Activated naive CD4-positive, alpha-beta T cell treated with anti-CD3 and anti-CD28 coated beads, Interleukin-2, amount 10 ng/mL, durations not matched to agents 7 days and 5 days (primary cell): ENCODE data around the gene PEAK3.

ENCODE experiments used
- CTCF ChIA-PET: fragments of 350-600 bp; sonication (Branson Sonifier 250); formaldehyde crosslinking; loops from one replicate; lab custom pipeline; 2021; ENCODE audit warnings: antibody characterized with exemption; lab: Charles Lee
- DNase-seq: peaks from one replicate; pipeline ENCODE4 v3.0.0-alpha.2; 2020
- H3K27ac Mint-ChIP-seq: one replicate; pipeline ENCODE4 v1.8.0; 2021; ENCODE audit warnings: mild to moderate bottlenecking, moderate library complexity, mixed read lengths
- H3K27me3 Mint-ChIP-seq: one replicate; pipeline ENCODE4 v1.8.0; 2021; ENCODE audit warnings: mild to moderate bottlenecking, mixed read lengths
- H3K36me3 Mint-ChIP-seq: one replicate; pipeline ENCODE4 v1.8.0; 2021; ENCODE audit warnings: mixed read lengths
- H3K4me1 Mint-ChIP-seq: one replicate; pipeline ENCODE4 v1.8.0; 2021; ENCODE audit warnings: mixed read lengths
- H3K4me3 Mint-ChIP-seq: one replicate; pipeline ENCODE4 v1.8.0; 2021; ENCODE audit warnings: mild to moderate bottlenecking, moderate library complexity, mixed read lengths
- H3K9me3 Mint-ChIP-seq: one replicate; pipeline ENCODE4 v1.8.0; 2021; ENCODE audit warnings: mixed read lengths

The PEAK3 gene

GRCh38 chr19:2275588-2276428 is 6.2 kb downstream of the PEAK3 start:
- Mint-ChIP-seq H3K27me3 (no peaks in the 10 kb centered on the region), H3K4me1 (peaks cover 36% of the 10 kb centered on the region), H3K4me3 (no peak overlapping the region), H3K9me3 (no peaks in the 10 kb centered on the region), H3K27ac (no peak overlapping the region), H3K36me3 (peaks cover 24% of the 10 kb centered on the region)
- CTCF ChIA-PET = interaction anchor here (0.7 to 2.1 kb wide), 5 partner anchors 12 to 326 kb away, joined by 3 to 6 read pairs (median 3); no protein-coding TSS in a partner anchor
- DNase-seq = no peak

DNA sequence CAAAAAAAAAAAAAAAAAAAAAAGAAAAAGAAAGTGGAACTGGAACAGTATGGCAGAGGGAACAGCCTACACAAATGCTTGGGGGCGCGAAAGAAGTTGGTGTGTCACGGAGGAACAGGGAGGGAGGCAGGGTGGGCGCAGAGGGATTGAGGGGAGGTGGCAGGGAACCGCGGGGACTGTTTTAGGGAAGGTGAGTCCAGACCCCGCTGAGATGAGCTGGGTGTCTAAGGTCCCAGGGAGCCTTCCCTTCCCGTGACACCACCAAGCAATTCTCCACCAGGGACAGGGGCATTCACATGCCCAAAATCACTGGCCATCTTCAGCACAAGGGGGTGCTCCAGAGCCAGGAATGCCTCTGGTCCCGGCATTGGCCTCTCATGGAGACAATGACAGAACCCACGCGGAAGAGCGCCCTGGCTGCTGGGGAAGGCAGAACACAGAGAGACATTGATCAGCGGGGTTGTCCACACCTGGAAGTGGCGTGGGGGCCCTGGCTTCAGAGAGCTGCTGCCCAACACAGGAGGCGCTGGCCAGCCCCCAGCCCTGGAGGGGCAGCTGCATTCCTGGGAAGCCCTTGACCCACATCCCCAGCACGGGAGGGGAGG is 6.9 kb downstream of the PEAK3 start:
- no peaks in the 10 kb centered on the region for H3K9me3 Mint-ChIP-seq
- peaks cover 24% of the 10 kb centered on the region for H3K36me3 Mint-ChIP-seq
- H3K4me1 Mint-ChIP-seq = peaks cover 36% of the 10 kb centered on the region
- H3K27me3 Mint-ChIP-seq = no peaks in the 10 kb centered on the region
- H3K27ac Mint-ChIP-seq = peak overlapping the region; percentile 75
- H3K4me3 Mint-ChIP-seq = no peak overlapping the region
- CTCF ChIA-PET = interaction anchor here (0.7 to 3.1 kb wide), 10 partner anchors 8 to 326 kb away, joined by 3 to 16 read pairs (median 3); partner anchors contain the start of gene AMH
- DNase-seq = peak; percentile 80

GRCh38 chr19:2274185-2274711 is 7.7 kb downstream of the PEAK3 start:
- CTCF ChIA-PET = interaction anchor here (0.7 to 3.1 kb wide), 11 partner anchors 9 to 327 kb away, joined by 3 to 16 read pairs (median 4); partner anchors contain the start of genes AMH and PLEKHJ1
- Mint-ChIP-seq H3K4me1 (peaks cover 36% of the 10 kb centered on the region), H3K9me3 (no peaks in the 10 kb centered on the region), H3K4me3 (peak overlapping the region; percentile 65), H3K36me3 (peaks cover 25% of the 10 kb centered on the region), H3K27me3 (peaks cover 3% of the 10 kb centered on the region), H3K27ac (peak overlapping the region; percentile 86)
- no peak for DNase-seq

GRCh38 chr19:2273356-2274184 is 8.4 kb downstream of the PEAK3 start:
- H3K36me3 Mint-ChIP-seq = peaks cover 25% of the 10 kb centered on the region
- peaks cover 3% of the 10 kb centered on the region for H3K27me3 Mint-ChIP-seq
- peak overlapping the region; percentile 65 for H3K4me3 Mint-ChIP-seq
- no peaks in the 10 kb centered on the region for H3K9me3 Mint-ChIP-seq
- peak; percentile 86 for DNase-seq
- peaks cover 40% of the 10 kb centered on the region for H3K4me1 Mint-ChIP-seq
- peak overlapping the region; percentile 86 for H3K27ac Mint-ChIP-seq
- CTCF ChIA-PET = interaction anchor here (0.7 to 3.1 kb wide), 8 partner anchors 12 to 118 kb away, joined by 3 to 16 read pairs (median 6); partner anchors contain the start of genes AMH and PLEKHJ1

GRCh38 chr19:2271234-2272103 is 10.5 kb downstream of the PEAK3 start:
- H3K4me3 Mint-ChIP-seq = peak overlapping the region; percentile 87
- peak overlapping the region; percentile 90 for H3K27ac Mint-ChIP-seq
- peaks cover 23% of the 10 kb centered on the region for H3K36me3 Mint-ChIP-seq
- peaks cover 3% of the 10 kb centered on the region for H3K27me3 Mint-ChIP-seq
- CTCF ChIA-PET = interaction anchor here (0.8 to 3.1 kb wide), 6 partner anchors 9 to 36 kb away, joined by 3 to 16 read pairs (median 4); partner anchors contain the start of gene PLEKHJ1
- H3K4me1 Mint-ChIP-seq = peaks cover 48% of the 10 kb centered on the region
- DNase-seq = no peak
- no peaks in the 10 kb centered on the region for H3K9me3 Mint-ChIP-seq

DNA sequence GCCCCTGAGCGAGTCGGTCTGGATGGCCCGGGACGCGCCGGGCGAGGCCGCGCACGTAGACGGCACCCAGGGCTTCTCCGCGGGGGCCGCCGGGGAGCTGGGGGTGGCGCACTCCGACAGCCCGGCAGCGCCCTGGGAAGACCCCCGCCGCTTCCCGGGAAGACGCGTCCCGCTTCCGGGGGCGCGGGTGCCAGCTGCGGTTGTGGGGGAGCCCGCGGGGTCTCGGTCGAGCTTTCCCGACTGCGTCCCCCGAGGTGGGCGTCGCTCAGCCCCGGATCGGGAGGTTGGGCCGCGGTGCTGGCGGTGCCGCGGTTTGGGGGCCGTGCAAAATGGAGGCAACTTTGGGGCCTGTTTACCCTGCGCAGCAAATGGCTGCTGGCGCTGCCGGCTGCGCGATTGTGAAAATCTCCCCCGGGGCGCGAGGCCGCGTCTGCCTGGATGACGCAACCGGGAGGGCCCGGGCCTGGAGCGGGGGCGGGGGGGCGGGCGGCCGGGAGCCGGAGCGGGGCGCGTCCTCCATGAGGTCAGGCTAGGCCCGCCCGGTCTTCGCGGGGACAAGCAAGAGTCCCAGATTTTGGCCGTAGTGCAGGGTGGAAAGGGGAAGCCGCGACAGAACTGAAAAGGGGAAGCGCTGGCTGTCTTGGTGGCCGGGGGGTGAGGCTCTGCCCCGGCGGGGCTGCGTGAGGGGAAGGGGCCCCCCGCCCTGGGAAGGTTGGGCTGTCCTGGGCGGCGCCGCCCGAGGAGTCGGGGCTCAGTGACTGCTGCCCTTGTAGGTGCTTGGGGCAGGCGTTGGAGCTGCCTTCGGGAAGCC is 11.3 kb downstream of the PEAK3 start:
- DNase-seq = peak; percentile 77
- H3K4me3 Mint-ChIP-seq = peak overlapping the region; percentile 87
- CTCF ChIA-PET = interaction anchor here (0.8 to 1.5 kb wide), 3 partner anchors 8 to 19 kb away, joined by 3 to 4 read pairs (median 3); no protein-coding TSS in a partner anchor
- no peaks in the 10 kb centered on the region for H3K9me3 Mint-ChIP-seq
- peak overlapping the region; percentile 90 for H3K27ac Mint-ChIP-seq
- peaks cover 3% of the 10 kb centered on the region for H3K27me3 Mint-ChIP-seq
- peaks cover 52% of the 10 kb centered on the region for H3K4me1 Mint-ChIP-seq
- peaks cover 23% of the 10 kb centered on the region for H3K36me3 Mint-ChIP-seq

- peaks cover 50% of the 10 kb centered on the region for H3K4me1 Mint-ChIP-seq
- H3K4me3 Mint-ChIP-seq = peak overlapping the region; percentile 84
- peaks cover 21% of the 10 kb centered on the region for H3K36me3 Mint-ChIP-seq
- DNase-seq = peak; percentile 60
- peak overlapping the region; percentile 89 for H3K27ac Mint-ChIP-seq
- CTCF ChIA-PET = no interaction called here
- no peaks in the 10 kb centered on the region for H3K9me3 Mint-ChIP-seq
- H3K27me3 Mint-ChIP-seq = peaks cover 3% of the 10 kb centered on the region
Observed at GRCh38 chr19:2270157-2270422, 11.9 kb downstream of the PEAK3 start.

- peaks cover 19% of the 10 kb centered on the region for H3K36me3 Mint-ChIP-seq
- H3K4me1 Mint-ChIP-seq = peaks cover 47% of the 10 kb centered on the region
- peak overlapping the region; percentile 89 for H3K27ac Mint-ChIP-seq
- H3K9me3 Mint-ChIP-seq = no peaks in the 10 kb centered on the region
- H3K27me3 Mint-ChIP-seq = peaks cover 3% of the 10 kb centered on the region
- peak overlapping the region; percentile 84 for H3K4me3 Mint-ChIP-seq
- peak; percentile 99 for DNase-seq
- CTCF ChIA-PET = no interaction called here
Observed at GRCh38 chr19:2269244-2270156, 12.5 kb downstream of the PEAK3 start.

DNA sequence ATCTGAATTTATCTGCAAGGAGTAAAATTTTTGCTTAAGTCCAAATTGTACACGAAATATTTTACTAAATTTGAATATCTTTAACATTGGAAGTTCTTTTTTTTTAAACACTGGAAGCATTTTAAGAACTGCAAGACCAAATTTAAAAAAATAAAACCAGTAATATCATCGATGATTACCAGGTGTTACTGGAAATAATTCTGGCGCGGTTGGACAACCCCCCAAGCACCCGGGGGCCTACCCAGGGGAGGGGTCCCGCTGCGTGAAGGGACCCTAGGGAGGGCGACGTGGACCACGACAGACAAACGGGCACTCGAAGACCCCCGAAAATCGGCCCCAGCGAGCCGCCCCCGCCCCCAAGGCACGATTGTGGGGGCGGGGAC is 13.1 kb downstream of the PEAK3 start:
- Mint-ChIP-seq H3K4me1 (peaks cover 41% of the 10 kb centered on the region), H3K27ac (peak overlapping the region; percentile 89)
- CTCF ChIA-PET = no interaction called here

DNA sequence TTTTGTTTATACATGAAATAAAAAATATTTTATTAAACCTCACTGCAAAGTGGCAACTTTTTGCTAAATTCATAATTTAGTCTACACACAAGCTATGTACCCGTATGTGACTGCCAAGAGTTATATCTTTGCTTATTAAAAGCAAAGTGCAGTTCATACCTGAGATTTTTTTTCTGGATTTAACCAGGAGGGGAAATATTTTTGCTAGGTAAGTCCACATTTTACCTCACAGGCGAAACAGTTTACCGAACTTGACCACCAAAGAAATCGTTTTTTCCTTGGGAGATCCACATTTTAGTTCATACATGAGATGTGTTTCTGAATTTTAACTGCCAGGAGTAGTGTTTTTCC is 13.5 kb downstream of the PEAK3 start:
- Mint-ChIP-seq H3K4me1 (peaks cover 37% of the 10 kb centered on the region), H3K4me3 (peak overlapping the region; percentile 84)
- CTCF ChIA-PET = no interaction called here

More for the DNA sequence above, 13.1 kb downstream of the PEAK3 start:
- no peaks in the 10 kb centered on the region for H3K9me3 Mint-ChIP-seq
- H3K27me3 Mint-ChIP-seq = peaks cover 3% of the 10 kb centered on the region
- peak overlapping the region; percentile 84 for H3K4me3 Mint-ChIP-seq
- DNase-seq = no peak
- H3K36me3 Mint-ChIP-seq = peaks cover 13% of the 10 kb centered on the region

DNA sequence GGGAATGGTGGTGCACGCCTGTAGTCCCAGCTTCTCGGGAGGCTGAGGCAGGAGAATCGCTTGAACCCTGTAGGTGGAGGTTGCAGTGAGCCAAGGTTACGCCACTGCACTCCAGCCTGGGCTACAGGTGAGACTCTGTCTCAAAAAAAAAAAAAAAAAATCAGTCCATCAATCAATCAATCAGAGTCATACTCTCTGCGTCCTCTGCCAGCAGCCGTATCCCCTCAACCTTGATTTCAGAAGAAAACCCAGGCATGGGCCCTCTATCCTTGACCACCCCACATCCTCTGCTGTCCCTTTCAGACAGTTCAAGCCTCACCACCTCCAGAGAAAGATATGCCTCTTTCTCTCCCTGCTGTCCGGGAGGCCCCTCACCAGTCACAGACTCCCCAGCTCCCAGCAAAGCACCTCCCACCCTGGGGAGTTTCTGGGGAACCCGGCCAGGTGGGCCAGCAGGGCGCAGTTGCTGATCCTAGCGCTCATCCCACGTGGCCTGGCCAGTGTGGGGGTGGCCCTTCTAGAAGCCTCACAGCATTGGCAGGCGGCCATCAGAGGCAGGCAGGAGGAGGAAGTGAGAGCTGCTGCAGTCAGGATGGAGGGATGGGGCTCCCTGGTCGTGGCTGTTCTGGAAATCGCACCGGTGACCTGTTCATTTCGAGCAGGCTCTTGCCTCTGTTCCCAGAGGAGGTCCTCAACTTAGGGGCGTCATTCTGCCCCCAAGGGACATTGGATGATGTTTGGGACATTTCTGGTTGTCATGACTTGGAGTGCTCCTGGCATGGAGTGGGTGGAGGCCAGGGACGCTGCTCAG is 15.6 kb downstream of the PEAK3 start:
- CTCF ChIA-PET = interaction anchor here (1.2 kb wide), 2 partner anchors 9 to 110 kb away, joined by 3 read pairs; no protein-coding TSS in a partner anchor
- H3K36me3 Mint-ChIP-seq = peaks cover 4% of the 10 kb centered on the region
- DNase-seq = peak; percentile 51
- no peak overlapping the region for H3K4me3 Mint-ChIP-seq
- no peaks in the 10 kb centered on the region for H3K9me3 Mint-ChIP-seq
- peaks cover 3% of the 10 kb centered on the region for H3K27me3 Mint-ChIP-seq
- peaks cover 24% of the 10 kb centered on the region for H3K4me1 Mint-ChIP-seq
- peak overlapping the region; percentile 15 for H3K27ac Mint-ChIP-seq

More for the DNA sequence above, 13.5 kb downstream of the PEAK3 start:
- H3K27ac Mint-ChIP-seq = peak overlapping the region; percentile 24
- H3K36me3 Mint-ChIP-seq = peaks cover 11% of the 10 kb centered on the region
- no peak for DNase-seq
- H3K9me3 Mint-ChIP-seq = no peaks in the 10 kb centered on the region
- H3K27me3 Mint-ChIP-seq = peaks cover 3% of the 10 kb centered on the region
